K562 (cell line): ENCODE data around the gene SLC11A1. TPM values are rescaled to one million over a fixed set of nuclear protein-coding genes. Genes with fewer than 3 reads are reported as not detected.

ENCODE experiments used
- E2F5 ChIP-seq: sonication (generic); formaldehyde crosslinking; IDR thresholded peaks from 2 replicates; pipeline ENCODE4 v1.8.0; 2022; ENCODE audit warnings: mild to moderate bottlenecking, missing genetic modification reagents
- ETS2 ChIP-seq: IDR thresholded peaks from 2 replicates; pipeline ENCODE4 v1.6.1; 2016; ENCODE audit warnings: borderline replicate concordance, missing genetic modification characterization, mild to moderate bottlenecking, moderate library complexity, missing compliant biosample characterization; ENCODE audit not compliant: poor library complexity, severe bottlenecking
- GATA2 ChIP-seq: sonication (generic); formaldehyde crosslinking; IDR thresholded peaks from 2 replicates; pipeline ENCODE4 v1.4.0; 2020; ENCODE audit warnings: mild to moderate bottlenecking, missing genetic modification reagents
- HINFP ChIP-seq: fragments of 450-650 bp; conservative IDR thresholded peaks from 2 replicates; pipeline ENCODE4 v1.6.1; 2016; ENCODE audit warnings: missing genetic modification characterization, low read depth, mild to moderate bottlenecking, control low read depth, missing compliant biosample characterization
- HIVEP1 ChIP-seq: fragments of 250-450 bp; sonication (Bioruptor Pico); IDR thresholded peaks from 2 replicates; pipeline ENCODE4 v1.4.0; 2020; ENCODE audit warnings: mild to moderate bottlenecking
- HNRNPL ChIP-seq: fragments of 200-400 bp; formaldehyde crosslinking; IDR thresholded peaks from 2 replicates; pipeline ENCODE4 v1.6.1; 2017; ENCODE audit warnings: low read depth, mild to moderate bottlenecking, low read length
- HOXB6 ChIP-seq: fragments of 250-450 bp; sonication (Bioruptor Pico); IDR thresholded peaks from 2 replicates; pipeline ENCODE4 v1.5.1; 2022; ENCODE audit warnings: mild to moderate bottlenecking, borderline replicate concordance
- KLF16 ChIP-seq: IDR thresholded peaks from 2 replicates; pipeline ENCODE4 v1.6.1; 2016; ENCODE audit warnings: antibody characterized with exemption
- MAFG ChIP-seq: fragments of 450-650 bp; conservative IDR thresholded peaks from 2 replicates; pipeline ENCODE4 v1.6.1; 2016; ENCODE audit warnings: missing genetic modification characterization, missing compliant biosample characterization
- MEIS2 ChIP-seq: fragments of 450-650 bp; IDR thresholded peaks from 2 replicates; pipeline ENCODE4 v1.6.1; 2014; ENCODE audit warnings: mild to moderate bottlenecking; ENCODE audit not compliant: partially characterized antibody
- MYNN ChIP-seq, 2 experiments: sonication (generic); formaldehyde crosslinking in 1 of 2; IDR thresholded peaks; 2 replicates each; pipeline versions ENCODE4 v1.5.0 to v1.6.1; 2016 to 2020; ENCODE audit warnings: antibody characterized with exemption in 1 of 2, missing genetic modification reagents in 1 of 2
- NCOR1 ChIP-seq: fragments of 450-650 bp; IDR thresholded peaks from 2 replicates; pipeline ENCODE4 v1.6.1; 2016; ENCODE audit warnings: mild to moderate bottlenecking, moderate library complexity
- NR2C2 ChIP-seq, 2 experiments: fragments of 200-800 bp in 1 of 2; sonication (Bioruptor generic) in 1 of 2; sonication (generic) in 1 of 2; formaldehyde crosslinking in 1 of 2; IDR thresholded peaks; 2 replicates each; pipeline versions ENCODE4 v1.6.1 to v1.8.0; 2016 to 2022; ENCODE audit warnings: mild to moderate bottlenecking in 1 of 2, missing compliant biosample characterization in 1 of 2, missing genetic modification characterization in 1 of 2, missing genetic modification reagents in 1 of 2
- NRF1 ChIP-seq, 2 experiments: fragments of 450-650 bp; IDR thresholded peaks in 1 of 2; conservative IDR thresholded peaks in 1 of 2; 2 replicates each; pipeline ENCODE4 v1.6.1; 2014; ENCODE audit warnings: mild to moderate bottlenecking in 2 of 2
- RAD21 ChIP-seq, 2 experiments: fragments of 250-450 bp in 1 of 2; fragments of 450-650 bp in 1 of 2; sonication (Bioruptor Pico) in 1 of 2; formaldehyde crosslinking in 1 of 2; IDR thresholded peaks in 1 of 2; conservative IDR thresholded peaks in 1 of 2; 2 replicates each; pipeline versions ENCODE4 v1.4.0 to v1.8.0; 2020 to 2022; ENCODE audit warnings: mild to moderate bottlenecking in 2 of 2, moderate library complexity in 1 of 2
- SMAD4 ChIP-seq: fragments of 250-450 bp; sonication (Bioruptor Pico); conservative IDR thresholded peaks from 2 replicates; pipeline ENCODE4 v1.8.0; 2021; ENCODE audit warnings: inconsistent platforms, mild to moderate bottlenecking, moderate library complexity
- SRSF1 ChIP-seq: fragments of 200-400 bp; formaldehyde crosslinking; IDR thresholded peaks from 2 replicates; pipeline ENCODE4 v1.6.1; 2017; ENCODE audit warnings: mild to moderate bottlenecking, low read depth, low read length, moderate library complexity
- STAT5A ChIP-seq: IDR thresholded peaks from 2 replicates; pipeline ENCODE4 v1.6.1; 2012; ENCODE audit warnings: low read length, inconsistent platforms, borderline replicate concordance
- ZBTB2 ChIP-seq: fragments of 450-650 bp; IDR thresholded peaks from 2 replicates; pipeline ENCODE4 v1.6.1; 2016; ENCODE audit warnings: antibody characterized with exemption
- ZBTB7A ChIP-seq: IDR thresholded peaks from 2 replicates; pipeline ENCODE4 v1.6.1; 2011; ENCODE audit warnings: low read depth, mild to moderate bottlenecking, low read length, moderate library complexity, borderline replicate concordance; ENCODE audit not compliant: control insufficient read depth
- ZNF282 ChIP-seq: sonication (generic); formaldehyde crosslinking; IDR thresholded peaks from 2 replicates; pipeline ENCODE4 v1.8.1; 2023; ENCODE audit warnings: missing genetic modification reagents
- ZNF316 ChIP-seq: fragments of 450-650 bp; IDR thresholded peaks from 2 replicates; pipeline ENCODE4 v1.6.1; 2016
- ZNF586 ChIP-seq: fragments of 450-650 bp; formaldehyde crosslinking; conservative IDR thresholded peaks from 2 replicates; pipeline ENCODE4 v1.4.0; 2020; ENCODE audit warnings: mild to moderate bottlenecking, moderate library complexity
- ZNF668 ChIP-seq: fragments of 250-450 bp; sonication (Bioruptor Pico); IDR thresholded peaks from 2 replicates; pipeline ENCODE4 v1.8.0; 2022; ENCODE audit warnings: mild to moderate bottlenecking, inconsistent platforms
- polyA plus RNA-seq, 8 experiments: library from polyadenylated mRNA; depleted of rRNA in 4 of 8; stranded (reverse) in 5 of 8; unstranded in 3 of 8; fragments of >200 nt; fragmentation: Nextera tagmentation in 2 of 8; fragmentation: Illumina TruSeq in 1 of 8; extraction: Ambion mirVana in 2 of 8; extraction: Trizol in 1 of 8; gene quantifications; 2 replicates each; pipeline versions ENCODE4 v1.2.1 to v1.2.3, GENCODE V29; 2011 to 2014; ENCODE audit warnings: inconsistent platforms in 1 of 8, missing spikeins in 1 of 8
- total RNA-seq, 7 experiments: library from RNA; depleted of rRNA in 6 of 7; stranded (reverse); fragments of >200 nt in 6 of 7; fragmentation: Illumina TruSeq in 2 of 7; extraction: Trizol in 2 of 7; gene quantifications; 2 replicates each; pipeline versions ENCODE4 v1.2.1 to v1.2.3, GENCODE V29; 2011 to 2021; ENCODE audit warnings: low replicate concordance in 1 of 7

The SLC11A1 gene
- total and polyA plus RNA-seq, 9 of the 15 experiments (the other 6 are each of a cell fraction or from before 2014, with no cell fraction given): 0.35 to 1.6 (median 0.65) TPM

GRCh38 chr2:218422403-218423086 is 40.5 kb downstream of the SLC11A1 start (continued):
- no peak for TF ChIP-seq ZNF282
- TF ChIP-seq ZNF316: peak; percentile 79
- TF ChIP-seq NR2C2 (CRISPR knock-in tag; IDR thresholded peaks at IDR 0.05): no peak
- TF ChIP-seq NR2C2 (tag; IDR thresholded peaks at IDR 0.05): peak; percentile 57; the same call in 1 of the 2 replicates
- TF ChIP-seq NRF1 (conservative IDR thresholded peaks at IDR 0.05 in 1 of 2, IDR thresholded peaks at IDR 0.05 in 1 of 2): peak; percentile 15 to 40; a peak in 3 of 4 replicates
- no peak for TF ChIP-seq ZNF586 (CRISPR knock-in tag)
- TF ChIP-seq SRSF1: no peak
- peak; percentile 79 for TF ChIP-seq STAT5A
- peak; percentile 69 for TF ChIP-seq MYNN (IDR thresholded peaks at IDR 0.05)
- no peak for TF ChIP-seq MYNN (CRISPR knock-in tag; IDR thresholded peaks at IDR 0.05)
- no peak for TF ChIP-seq RAD21 (CRISPR knock-in tag; conservative IDR thresholded peaks at IDR 0.05 in 1 of 2, IDR thresholded peaks at IDR 0.05 in 1 of 2)
- peak; percentile 67 for TF ChIP-seq ZBTB7A
- TF ChIP-seq E2F5 (CRISPR knock-in tag): no peak
- TF ChIP-seq ZNF668 (CRISPR knock-in tag): no peak
- TF ChIP-seq GATA2 (CRISPR knock-in tag): peak; percentile 93
- no peak for TF ChIP-seq HINFP (tag)
- peak; percentile 45; the same call in 1 of the 2 replicates for TF ChIP-seq HNRNPL
- TF ChIP-seq ZBTB2: peak; percentile 53; the same call in 1 of the 2 replicates
- peak; percentile 81 for TF ChIP-seq NCOR1
- TF ChIP-seq ETS2 (tag): no peak
- TF ChIP-seq HIVEP1 (CRISPR knock-in tag): no peak
- no peak for TF ChIP-seq HOXB6
- peak; percentile 95 for TF ChIP-seq MEIS2
- peak; percentile 39; the same call in 1 of the 2 replicates for TF ChIP-seq KLF16
- peak; percentile 70 for TF ChIP-seq MAFG (tag)
- peak; percentile 57 for TF ChIP-seq SMAD4 (CRISPR knock-in tag)
